Naive thymus-derived CD8-positive, alpha-beta T cell (primary cell): ENCODE data around the gene GIMAP8. TPM values are rescaled to one million over a fixed set of nuclear protein-coding genes. Genes with fewer than 3 reads are reported as not detected.
"Not testable (repeated sequence)": the region's sequence is repeated elsewhere in the genome, so short reads cannot be mapped to it uniquely, and the experiment has no call there.

Experiments
- ATAC-seq, 2 donors: fragments of 150-1000 bp; cut with Tn5 transposase in 1 of 2; sonication (Bioruptor Pico), chemical (Tn5 transposase) in 1 of 2; 1 replicate in 1 of 2; 2 replicates in 1 of 2; pipeline ENCODE4 v1.10.0; 2021; ENCODE audit warnings: mild to moderate bottlenecking in 2 of 2, moderate library complexity in 2 of 2
- POLR2A ChIA-PET: fragments of 350-600 bp; sonication (Branson Sonifier 250); formaldehyde crosslinking; loops from one replicate; lab custom pipeline; 2021; ENCODE audit warnings: antibody characterized with exemption; lab: Charles Lee
- DNase-seq, 10 donors: peaks; one replicate each; pipeline versions ENCODE4 v3.0.0 to v3.0.0-alpha.2; 2020 to 2022
- H3K27ac Mint-ChIP-seq, 10 donors: one replicate each; pipeline ENCODE4 v1.8.0; 2020 to 2022; ENCODE audit warnings: mild to moderate bottlenecking in 10 of 10, mixed read lengths in 10 of 10, moderate library complexity in 4 of 10, inconsistent platforms in 1 of 10
- H3K27me3 Mint-ChIP-seq, 5 donors: one replicate each; pipeline ENCODE4 v1.8.0; 2021 to 2022; ENCODE audit warnings: mixed read lengths in 5 of 5
- H3K36me3 Mint-ChIP-seq, 3 donors: one replicate each; pipeline ENCODE4 v1.8.0; 2020 to 2022; ENCODE audit warnings: mixed read lengths in 3 of 3, mild to moderate bottlenecking in 2 of 3, inconsistent platforms in 1 of 3
- H3K4me1 Mint-ChIP-seq, 4 donors: one replicate each; pipeline ENCODE4 v1.8.0; 2021 to 2022; ENCODE audit warnings: mixed read lengths in 4 of 4
- H3K4me3 Mint-ChIP-seq, 10 donors: one replicate each; pipeline ENCODE4 v1.8.0; 2020 to 2022; ENCODE audit warnings: mild to moderate bottlenecking in 10 of 10, mixed read lengths in 10 of 10, moderate library complexity in 6 of 10, inconsistent platforms in 1 of 10
- H3K9me3 Mint-ChIP-seq, 9 donors: one replicate each; pipeline ENCODE4 v1.8.0; 2020 to 2022; ENCODE audit warnings: mixed read lengths in 9 of 9, mild to moderate bottlenecking in 3 of 9, inconsistent platforms in 1 of 9, moderate library complexity in 1 of 9
- polyA plus RNA-seq, 3 donors: library from polyadenylated mRNA; unstranded; fragments of 300-500 nt; fragmentation: Illumina TruSeq; gene quantifications; one replicate each; pipeline ENCODE4 v1.2.3, GENCODE V29; 2021
- total RNA-seq, 8 experiments: library from RNA in 2 of 8; stranded (reverse) in 2 of 8; gene quantifications; one replicate each; pipeline ENCODE4 v1.2.3 and lab custom pipeline; 2021 to 2026

Gene GIMAP8
- total and polyA plus RNA-seq, 5 experiments from 2014 or later, result 18.9 to 68.0 (median 38.9) TPM

- POLR2A ChIA-PET, result interaction anchor here (0.5 to 9.9 kb wide), 10 partner anchors 16 to 301 kb away, joined by 3 to 812 read pairs (median 186); partner anchors contain the start of genes GIMAP1, GIMAP2, GIMAP4 and GIMAP5
- H3K27ac Mint-ChIP-seq, result peak overlapping the region; percentile 91 to 98 (median 93)
- peaks cover 42 to 86% (median 72%) of the 10 kb centered on the region in 4 donors for H3K4me1 Mint-ChIP-seq
- H3K27me3 Mint-ChIP-seq, result no peaks in the 10 kb centered on the region
- DNase-seq (no peak), ATAC-seq (no peak)
- peak overlapping the region; percentile 88 to 99 (median 94) for H3K4me3 Mint-ChIP-seq
- peaks cover 32 to 57% (median 41%) of the 10 kb centered on the region in 3 donors for H3K36me3 Mint-ChIP-seq
- H3K9me3 Mint-ChIP-seq, result peaks cover 0 to 37% (median 12%) of the 10 kb centered on the region in 9 donors
Measured at GRCh38 chr7:150453892-150454291, 3.5 kb downstream of the GIMAP8 start.

- Mint-ChIP-seq H3K4me1 (peaks cover 27 to 82% (median 74%) of the 10 kb centered on the region in 4 donors), H3K27ac (peak overlapping the region in 9 of 10 donors; percentile 45 to 95 (median 77)), H3K36me3 (peaks cover 52 to 84% (median 65%) of the 10 kb centered on the region in 3 donors), H3K9me3 (peaks cover 8 to 63% (median 42%) of the 10 kb centered on the region in 9 donors)
- POLR2A ChIA-PET, result interaction anchor here (0.9 to 9.9 kb wide), 5 partner anchors 13 to 301 kb away, joined by 3 to 812 read pairs (median 9); partner anchors contain the start of gene GIMAP7
- not testable (repeated sequence) for DNase-seq, H3K4me3 Mint-ChIP-seq, H3K27me3 Mint-ChIP-seq, ATAC-seq
Measured at GRCh38 chr7:150457064-150457463, 6.6 kb downstream of the GIMAP8 start.

- POLR2A ChIA-PET, result interaction anchor here (8.7 to 9.9 kb wide), 2 partner anchors 12 to 58 kb away, joined by 198 to 812 read pairs; partner anchors contain the start of gene GIMAP7
- no peak for DNase-seq
- peaks cover 15 to 75% (median 53%) of the 10 kb centered on the region in 9 donors for H3K9me3 Mint-ChIP-seq
- H3K4me1 Mint-ChIP-seq, result peaks cover 27 to 81% (median 75%) of the 10 kb centered on the region in 4 donors
- H3K27ac Mint-ChIP-seq, result peak overlapping the region; percentile 46 to 95 (median 78)
- ATAC-seq, result no peak
- peaks cover 60 to 94% (median 74%) of the 10 kb centered on the region in 3 donors for H3K36me3 Mint-ChIP-seq
- H3K4me3 Mint-ChIP-seq, result peak overlapping the region in 2 of 10 donors; percentile 22 to 51
- no peaks in the 10 kb centered on the region for H3K27me3 Mint-ChIP-seq
Measured at GRCh38 chr7:150458235-150458634, 7.8 kb downstream of the GIMAP8 start.

GRCh38 chr7:150458756-150459155 lies 8.3 kb downstream of the GIMAP8 start:
- H3K9me3 Mint-ChIP-seq, result peaks cover 15 to 79% (median 58%) of the 10 kb centered on the region in 9 donors

GRCh38 chr7:150461520-150461919 lies 11.1 kb downstream of the GIMAP8 start:
- ATAC-seq, result no peak
- Mint-ChIP-seq H3K27ac (peak overlapping the region in 5 of 10 donors; percentile 64 to 95 (median 76)), H3K36me3 (peaks cover 46 to 73% (median 62%) of the 10 kb centered on the region in 3 donors), H3K9me3 (peaks cover 10 to 57% (median 45%) of the 10 kb centered on the region in 9 donors), H3K27me3 (no peaks in the 10 kb centered on the region), H3K4me3 (peak overlapping the region in 5 of 10 donors; percentile 3 to 46 (median 18)), H3K4me1 (peaks cover 26 to 82% (median 80%) of the 10 kb centered on the region in 4 donors)
- POLR2A ChIA-PET, result interaction anchor here (0.6 to 3.5 kb wide), 6 partner anchors 9 to 264 kb away, joined by 3 to 23 read pairs (median 6); partner anchors contain the start of gene GIMAP7
- DNase-seq, result no peak

More at GRCh38 chr7:150458756-150459155, 8.3 kb downstream of the GIMAP8 start:
- peak overlapping the region in 4 of 10 donors; percentile 78 to 95 (median 89) for H3K27ac Mint-ChIP-seq
- ATAC-seq, result no peak
- POLR2A ChIA-PET, result interaction anchor here (1.6 kb wide), 1 partner anchor 20 kb away, joined by 6 read pairs; no protein-coding TSS in a partner anchor
- peaks cover 60 to 95% (median 77%) of the 10 kb centered on the region in 3 donors for H3K36me3 Mint-ChIP-seq
- DNase-seq, result no peak
- H3K4me3 Mint-ChIP-seq, result peak overlapping the region in 1 of 10 donors; percentile 18
- peaks cover 28 to 81% (median 75%) of the 10 kb centered on the region in 4 donors for H3K4me1 Mint-ChIP-seq
- H3K27me3 Mint-ChIP-seq, result no peaks in the 10 kb centered on the region

- POLR2A ChIA-PET, result interaction anchor here (1.2 to 3.5 kb wide), 2 partner anchors 11 to 52 kb away, joined by 5 to 23 read pairs; partner anchors contain the start of gene GIMAP7
- ATAC-seq (no peak), DNase-seq (no peak)
- Mint-ChIP-seq H3K4me1 (peaks cover 31 to 83% (median 82%) of the 10 kb centered on the region in 4 donors), H3K27ac (peak overlapping the region in 5 of 10 donors; percentile 5 to 95 (median 73)), H3K36me3 (peaks cover 45 to 72% (median 67%) of the 10 kb centered on the region in 3 donors), H3K27me3 (no peaks in the 10 kb centered on the region), H3K4me3 (peak overlapping the region in 5 of 10 donors; percentile 5 to 42 (median 15)), H3K9me3 (peaks cover 10 to 49% (median 39%) of the 10 kb centered on the region in 9 donors)
Measured at GRCh38 chr7:150462413-150462812, 12.0 kb downstream of the GIMAP8 start.

GRCh38 chr7:150463461-150463860 lies 13.0 kb downstream of the GIMAP8 start:
- Mint-ChIP-seq H3K27ac (peak overlapping the region in 9 of 10 donors; percentile 34 to 95 (median 60)), H3K4me3 (peak overlapping the region in 9 of 10 donors; percentile 37 to 72 (median 64)), H3K4me1 (peaks cover 37 to 83% (median 82%) of the 10 kb centered on the region in 4 donors), H3K36me3 (peaks cover 46 to 71% (median 68%) of the 10 kb centered on the region in 3 donors), H3K27me3 (no peaks in the 10 kb centered on the region), H3K9me3 (peaks cover 7 to 49% (median 35%) of the 10 kb centered on the region in 9 donors)
- peak; percentile 26 to 27 for ATAC-seq
- DNase-seq, result no peak
- POLR2A ChIA-PET, result interaction anchor here (1.2 to 13.2 kb wide), 5 partner anchors 10 to 50 kb away, joined by 4 to 198 read pairs (median 14); partner anchors contain the start of genes GIMAP7 and GIMAP8

GRCh38 chr7:150464962-150465361 lies 14.5 kb downstream of the GIMAP8 start:
- Mint-ChIP-seq H3K4me3 (peak overlapping the region in 9 of 10 donors; percentile 40 to 59 (median 51)), H3K27me3 (no peaks in the 10 kb centered on the region), H3K4me1 (peaks cover 47 to 87% (median 84%) of the 10 kb centered on the region in 4 donors), H3K36me3 (peaks cover 45 to 78% (median 65%) of the 10 kb centered on the region in 3 donors), H3K27ac (peak overlapping the region; percentile 30 to 95 (median 70)), H3K9me3 (peaks cover 5 to 38% (median 33%) of the 10 kb centered on the region in 9 donors)
- DNase-seq (no peak), ATAC-seq (peak; percentile 15 to 21)
- POLR2A ChIA-PET, result interaction anchor here (0.8 to 13.2 kb wide), 9 partner anchors 9 to 252 kb away, joined by 3 to 198 read pairs (median 7); partner anchors contain the start of genes GIMAP1 and GIMAP8

GRCh38 chr7:150465414-150465813 lies 15.0 kb downstream of the GIMAP8 start:
- Mint-ChIP-seq H3K4me3 (peak overlapping the region in 9 of 10 donors; percentile 40 to 59 (median 51)), H3K4me1 (peaks cover 45 to 88% (median 84%) of the 10 kb centered on the region in 4 donors), H3K36me3 (peaks cover 40 to 80% (median 65%) of the 10 kb centered on the region in 3 donors), H3K27me3 (no peaks in the 10 kb centered on the region), H3K27ac (peak overlapping the region; percentile 30 to 95 (median 70)), H3K9me3 (peaks cover 5 to 33% (median 30%) of the 10 kb centered on the region in 9 donors)
- POLR2A ChIA-PET, result interaction anchor here (0.9 to 13.2 kb wide), 7 partner anchors 8 to 251 kb away, joined by 3 to 198 read pairs (median 8); partner anchors contain the start of genes GIMAP1 and GIMAP8
- DNase-seq (no peak), ATAC-seq (no peak)

- no peak for ATAC-seq
- peaks cover 32 to 80% (median 57%) of the 10 kb centered on the region in 3 donors for H3K36me3 Mint-ChIP-seq
- peak overlapping the region in 9 of 10 donors; percentile 17 to 95 (median 61) for H3K27ac Mint-ChIP-seq
- no peak for DNase-seq
- peaks cover 3 to 23% (median 21%) of the 10 kb centered on the region in 9 donors for H3K9me3 Mint-ChIP-seq
- H3K27me3 Mint-ChIP-seq, result no peaks in the 10 kb centered on the region
- POLR2A ChIA-PET, result interaction anchor here (0.7 to 13.2 kb wide), 6 partner anchors 13 to 48 kb away, joined by 3 to 198 read pairs (median 4); partner anchors contain the start of genes GIMAP7 and GIMAP8
- H3K4me1 Mint-ChIP-seq, result peaks cover 45 to 91% (median 87%) of the 10 kb centered on the region in 4 donors
- peak overlapping the region in 4 of 10 donors; percentile 36 to 76 (median 50) for H3K4me3 Mint-ChIP-seq
Measured at GRCh38 chr7:150466477-150466876, 16.0 kb downstream of the GIMAP8 start.

- H3K36me3 Mint-ChIP-seq, result peaks cover 22 to 81% (median 53%) of the 10 kb centered on the region in 3 donors
- POLR2A ChIA-PET, result interaction anchor here (0.8 to 13.2 kb wide), 5 partner anchors 10 to 49 kb away, joined by 3 to 198 read pairs (median 6); partner anchors contain the start of genes GIMAP7 and GIMAP8
- ATAC-seq (peak; percentile 78 to 88), DNase-seq (no peak)
- peak overlapping the region; percentile 48 to 91 (median 79) for H3K4me3 Mint-ChIP-seq
- no peaks in the 10 kb centered on the region for H3K27me3 Mint-ChIP-seq
- peak overlapping the region; percentile 48 to 95 (median 84) for H3K27ac Mint-ChIP-seq
- peaks cover 48 to 95% (median 94%) of the 10 kb centered on the region in 4 donors for H3K4me1 Mint-ChIP-seq
- H3K9me3 Mint-ChIP-seq, result peaks cover 0 to 6% (median 4%) of the 10 kb centered on the region in 9 donors
Measured at GRCh38 chr7:150468241-150468640, 17.8 kb downstream of the GIMAP8 start.
